Fibroblast of skin of left quadriceps (primary cell): ENCODE data around the gene UFC1.

Experiments used
- DNase-seq, 2 experiments: peaks; one replicate each; pipeline ENCODE4 v3.0.0-alpha.2; 2013; ENCODE audit warnings: low read depth in 2 of 2

UFC1 gene

DNA sequence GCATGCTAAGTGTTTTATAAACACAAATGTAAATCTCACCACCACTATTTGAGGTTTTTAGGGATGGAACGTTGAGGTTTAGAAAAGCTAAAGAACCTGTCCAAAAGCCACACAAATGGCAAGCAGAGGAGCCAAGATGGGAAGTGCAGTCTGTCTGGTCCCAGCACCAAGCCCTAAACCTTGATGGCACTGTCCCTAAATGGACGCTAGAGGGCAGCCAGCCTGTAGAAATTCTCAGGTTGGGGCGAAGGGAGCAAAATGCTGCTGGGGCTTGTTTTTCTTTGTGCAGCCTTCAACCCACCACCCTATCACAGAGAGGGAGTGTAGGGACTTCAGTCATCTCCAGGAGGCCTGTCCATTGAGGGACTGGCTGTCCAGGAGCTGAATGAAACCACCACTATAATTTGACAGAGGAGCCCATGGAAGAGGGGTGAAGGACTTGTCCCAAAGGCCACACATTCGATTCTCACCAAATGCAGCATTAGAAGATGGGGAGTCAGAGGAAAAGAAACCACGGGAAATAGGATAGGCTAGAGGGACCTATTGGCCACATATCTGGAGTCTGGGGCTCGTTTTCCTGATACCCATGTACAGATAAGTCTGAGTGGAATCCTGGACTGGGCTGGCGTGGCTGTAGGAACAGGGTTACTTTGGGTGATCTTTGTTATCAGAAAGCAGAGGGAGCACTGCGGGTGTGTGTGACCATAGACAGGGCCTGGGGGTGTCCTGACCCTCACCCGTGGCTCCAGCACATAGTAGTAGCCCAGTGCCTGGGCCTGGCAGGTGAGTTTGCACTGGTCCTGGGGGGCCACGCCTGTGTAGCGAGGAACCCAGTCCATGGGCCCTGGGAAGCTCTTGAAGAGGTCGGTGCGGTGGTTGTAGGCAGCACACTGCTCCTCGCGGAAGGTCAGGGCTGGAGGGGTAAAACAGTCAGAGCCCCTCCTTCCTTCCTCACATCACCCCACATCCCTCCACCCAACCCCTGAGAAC is 39.0 kb downstream of the UFC1 start:
- DNase-seq: peak in 1 of 2 experiments; percentile 44

DNA sequence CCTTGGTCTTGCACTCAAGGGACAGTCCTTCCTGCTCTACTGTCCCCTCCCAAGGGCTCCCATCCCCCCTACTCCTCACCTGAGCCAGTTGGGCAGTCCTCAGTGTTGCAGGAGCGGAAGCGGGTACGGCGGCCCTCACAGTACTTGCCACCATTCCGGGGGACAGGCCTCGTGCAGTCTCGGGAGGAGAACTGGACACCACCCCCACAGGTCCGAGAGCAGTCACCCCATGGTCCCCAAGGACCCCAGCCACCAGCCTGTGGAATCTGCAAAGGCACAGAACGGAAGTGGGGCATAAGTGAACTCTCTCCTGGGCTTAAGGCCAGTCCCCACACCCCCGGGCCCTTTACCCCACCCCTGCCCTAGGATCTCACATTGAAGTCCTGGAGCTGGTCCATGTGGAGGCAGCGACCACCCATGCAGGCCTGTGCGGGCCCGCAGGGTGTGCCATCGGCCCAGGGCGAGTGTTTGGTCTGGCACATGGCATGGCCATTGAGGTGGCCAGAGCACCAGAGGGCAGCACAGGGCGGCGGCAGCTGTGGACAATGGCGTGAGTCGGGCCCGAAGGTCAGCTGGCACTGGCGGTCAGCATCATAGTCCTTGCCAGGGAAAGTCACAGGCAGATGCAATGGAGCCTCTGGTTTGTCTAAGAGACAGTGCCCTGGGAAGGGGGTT is 39.9 kb downstream of the UFC1 start:
- no peak for DNase-seq

GRCh38 chr1:161195171-161195570 is 41.4 kb downstream of the UFC1 start:
- DNase-seq: no peak

- DNase-seq: no peak
Observed at GRCh38 chr1:161196111-161196510, 42.3 kb downstream of the UFC1 start.

- peak; percentile 85 to 87 for DNase-seq
Observed at GRCh38 chr1:161196521-161197451, 43.0 kb downstream of the UFC1 start.

GRCh38 chr1:161197560-161198193 is 43.9 kb downstream of the UFC1 start:
- DNase-seq: no peak

DNA sequence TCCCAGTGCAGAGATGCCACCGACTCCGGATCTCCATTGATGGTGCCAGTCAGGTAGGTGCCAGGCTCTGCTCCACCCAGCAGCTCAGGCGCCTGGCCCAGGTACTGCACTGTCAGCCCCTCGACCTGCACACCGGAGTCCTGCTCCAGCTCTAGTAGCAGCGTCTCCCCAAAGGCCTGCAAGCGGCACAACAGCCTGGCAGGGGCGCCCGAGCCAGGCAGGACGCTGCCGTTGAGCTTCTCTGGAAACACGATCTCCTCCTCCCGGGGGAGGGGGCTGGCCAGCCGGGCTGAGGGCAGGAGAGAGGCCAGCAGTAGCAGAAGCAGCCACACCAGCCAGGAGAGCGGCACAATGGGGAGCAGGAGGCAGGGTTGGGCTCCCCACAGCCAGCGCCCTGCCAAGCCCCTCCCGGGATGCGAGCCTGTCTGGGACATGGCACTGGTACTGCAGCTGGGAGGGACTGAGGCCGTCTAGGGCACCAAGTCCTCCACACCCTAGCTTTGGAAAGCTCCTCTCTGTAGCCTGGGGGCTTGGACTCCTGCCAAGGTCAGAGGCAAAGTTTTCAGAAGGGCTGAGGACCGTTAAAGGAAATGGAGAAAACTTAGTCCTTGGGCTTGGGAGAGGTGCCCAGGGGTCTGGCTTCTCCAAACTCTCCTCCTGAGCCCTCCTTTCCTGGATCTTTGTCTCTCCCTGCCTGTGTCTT is 44.6 kb downstream of the UFC1 start:
- no peak for DNase-seq

DNA sequence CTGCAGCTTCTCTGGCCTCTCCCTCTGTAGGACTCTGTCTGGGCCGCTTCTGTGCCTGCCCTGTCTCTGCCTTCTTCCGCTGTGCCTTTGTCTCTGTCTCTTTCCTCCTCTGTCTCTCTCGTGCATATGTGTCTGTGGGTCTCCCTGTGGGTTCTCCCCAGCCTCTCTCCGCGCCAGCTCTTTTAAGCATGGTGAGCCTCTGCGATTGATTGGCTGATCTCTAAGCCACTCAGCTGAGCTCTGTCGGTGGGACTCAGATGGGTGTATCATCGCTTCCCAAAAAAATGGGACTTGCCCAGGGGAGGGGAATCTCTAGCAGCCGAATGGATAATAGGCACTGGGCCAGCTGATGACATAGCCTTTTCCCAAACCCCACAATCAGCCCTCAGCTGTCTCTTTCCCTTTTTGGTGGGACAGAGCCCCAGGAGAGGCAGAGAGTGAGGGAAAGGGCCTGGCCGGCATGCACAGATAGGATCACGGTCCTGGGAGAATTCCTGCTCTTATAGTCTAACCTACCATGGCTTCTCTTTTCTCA is 45.2 kb downstream of the UFC1 start, which contains the start of gene ADAMTS4:
Gene ADAMTS4, minus strand, starts transcription at position 158 of the 535 bp plus-strand sequence. CDS start 427 bp downstream, outside the sequence.
- peak; percentile 90 to 91 for DNase-seq

DNA sequence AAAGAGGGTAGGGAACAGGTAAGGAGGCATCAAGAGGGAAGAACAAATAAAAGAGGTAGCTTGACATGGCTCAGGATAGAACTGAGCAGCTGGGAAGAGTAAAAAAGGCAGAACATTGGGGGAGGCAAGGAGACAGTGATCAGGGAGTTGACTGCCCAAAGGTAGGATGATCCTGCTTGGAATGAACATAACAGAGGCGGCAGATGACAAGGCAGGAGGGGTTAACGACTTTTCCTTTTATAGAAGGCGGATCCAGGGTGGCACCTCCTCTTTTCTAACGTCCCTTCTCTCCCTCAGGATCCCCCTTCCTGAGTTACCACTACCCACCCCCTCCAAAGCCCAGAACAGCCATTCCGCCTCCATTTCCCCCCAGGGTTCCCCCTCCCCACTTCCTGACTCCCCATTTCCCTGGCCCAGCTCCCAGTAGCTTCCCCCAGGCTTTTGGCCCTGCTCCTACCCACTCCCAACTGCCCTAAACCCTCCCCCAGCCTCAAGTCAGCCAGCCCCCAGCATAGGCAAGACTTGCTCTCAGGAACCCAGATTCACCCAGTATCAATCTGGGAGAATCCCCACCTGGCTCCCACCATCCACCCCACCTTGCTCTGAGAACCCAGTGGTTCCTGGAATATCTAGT is 45.8 kb downstream of the UFC1 start:
- DNase-seq: no peak

- DNase-seq: no peak
Observed at GRCh38 chr1:161200421-161200991, 46.7 kb downstream of the UFC1 start.

DNA sequence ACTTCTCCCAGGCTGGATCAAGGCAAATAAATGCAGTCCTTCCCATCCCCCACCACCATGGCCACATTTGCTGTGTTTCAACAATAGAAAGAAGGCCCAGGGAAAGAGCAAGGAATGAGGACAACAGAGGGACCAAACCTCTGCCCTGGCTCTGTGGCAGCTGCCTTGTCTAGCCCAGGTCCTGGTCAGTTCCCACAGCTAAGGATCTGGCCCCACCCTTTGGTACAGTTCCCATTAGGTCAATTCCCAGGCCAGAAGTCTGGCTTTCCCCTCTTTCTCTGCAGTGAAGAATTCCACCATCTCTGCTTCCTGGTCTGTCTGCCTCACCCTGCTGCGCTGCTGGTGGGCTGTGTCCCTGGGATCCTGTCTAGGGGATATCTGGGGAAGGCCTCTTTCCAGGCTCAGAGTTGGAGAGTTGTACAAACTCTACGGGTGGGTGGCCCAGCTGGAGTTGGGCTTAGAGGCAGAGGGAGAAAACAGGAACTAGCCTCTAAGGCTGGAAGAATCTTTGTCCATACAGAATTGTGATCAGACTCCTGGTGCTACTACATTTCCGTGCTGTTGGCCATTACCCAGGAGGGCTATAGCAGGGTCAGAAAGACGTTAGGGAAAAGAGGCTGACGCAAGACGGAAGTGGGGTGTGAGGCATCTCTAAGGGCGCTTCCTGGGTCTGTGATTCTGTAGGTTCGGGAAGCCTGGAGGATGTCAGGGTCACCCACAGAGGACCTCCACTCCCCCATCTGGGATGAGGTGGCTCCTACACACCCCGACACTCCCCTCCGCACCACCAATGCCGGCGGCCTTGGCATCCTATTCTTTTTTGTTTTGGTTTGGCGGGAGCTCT is 47.4 kb downstream of the UFC1 start:
- no peak for DNase-seq

GRCh38 chr1:161201836-161202712 is 48.3 kb downstream of the UFC1 start, which contains the start of gene NDUFS2:
Gene NDUFS2 (plus strand): TSS chr1:161202367. CDS start chr1:161202386, 19 bp downstream.
- peak; percentile 98 for DNase-seq

GRCh38 chr1:161206411-161207140 is 52.8 kb downstream of the UFC1 start:
- DNase-seq: no peak

DNA sequence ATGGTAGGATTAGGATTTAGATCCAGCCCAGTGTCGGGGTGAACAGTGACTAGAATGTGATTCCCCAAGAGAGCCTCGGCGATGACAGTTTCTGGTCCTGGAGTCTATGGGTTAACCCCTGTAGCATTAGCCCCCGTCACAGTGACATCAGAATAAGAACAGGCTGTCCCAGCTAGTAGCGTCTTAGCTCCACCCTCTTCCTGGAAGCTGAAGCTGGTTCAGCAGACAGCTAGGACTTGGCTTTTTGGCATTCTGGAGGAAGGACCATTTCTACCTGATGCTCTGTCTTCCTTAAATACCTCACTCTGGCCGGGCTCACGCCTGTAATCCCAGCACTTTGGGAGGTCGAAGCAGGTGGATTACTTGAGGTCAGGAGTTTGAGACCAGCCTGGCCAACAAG is 53.4 kb downstream of the UFC1 start:
- no peak for DNase-seq
